ENCODE measurements around the gene ZNF827.

DNA sequence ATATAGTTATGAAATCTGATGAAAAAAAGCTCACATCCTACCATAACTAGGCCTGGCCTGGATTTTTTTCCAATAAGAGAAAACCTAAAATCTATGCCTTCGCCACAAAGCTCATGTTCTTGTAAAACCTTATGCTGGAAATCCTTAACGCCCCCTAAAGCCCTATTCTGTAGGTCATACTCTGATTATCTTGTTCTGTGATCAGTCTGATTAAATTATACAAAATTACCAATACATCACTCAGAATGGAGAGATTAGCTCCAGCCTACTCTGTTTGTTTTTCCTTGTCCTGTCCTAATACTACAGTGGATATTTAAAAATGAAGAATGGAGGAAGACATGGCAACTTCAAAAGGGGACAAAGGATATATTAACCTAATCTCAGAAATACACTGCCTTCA lies 7.2 kb downstream of the ZNF827 start:
- no peak for TF ChIP-seq CTCF (IDR thresholded peaks at IDR 0.05; ENCODE audit: low read depth, low read length, poor library complexity, severe bottlenecking)
- no peak for TF ChIP-seq EZH2phosphoT487 (IDR thresholded peaks at IDR 0.05; ENCODE audit: borderline replicate concordance, low read length)
